T-cell (primary cell): ENCODE results near the gene SMC1B. TPM values are rescaled to one million over a fixed set of nuclear protein-coding genes. Genes with fewer than 3 reads are reported as not detected.

Experiments
- ATAC-seq, 4 experiments: fragments of 200-7000 bp in 3 of 4; fragments of 150-1000 bp in 1 of 4; cut with Tn5 transposase; replicated peaks in 1 of 4; 1 replicate in 3 of 4; 2 replicates in 1 of 4; pipeline ENCODE4 v1.10.0; 2021; ENCODE audit warnings: moderate library complexity in 3 of 4, mild to moderate bottlenecking in 2 of 4, moderate number of reproducible peaks in 1 of 4
- CTCF ChIA-PET, 2 donors: fragments of 300-600 bp; sonication (Branson Sonifier 250); formaldehyde crosslinking; loops; one replicate each; lab custom pipeline; 2022; ENCODE audit warnings: antibody characterized with exemption in 2 of 2; lab: Charles Lee
- POLR2A ChIA-PET, 2 donors: fragments of 300-600 bp; sonication (Branson Sonifier 250); formaldehyde crosslinking; loops; one replicate each; lab custom pipeline; 2022; ENCODE audit warnings: antibody characterized with exemption in 2 of 2; lab: Charles Lee
- DNase-seq, 35 experiments: peaks; one replicate each; pipeline versions ENCODE4 v3.0.0 to v3.0.0-alpha.2; 2013 to 2023
- H3K27ac ChIP-seq: one replicate; pipeline ENCODE4 v1.5.1; 2013; ENCODE audit warnings: low read length
- H3K27me3 ChIP-seq, 2 experiments: replicated peaks in 1 of 2; 1 replicate in 1 of 2; 2 replicates in 1 of 2; pipeline versions ENCODE4 v1.6.1 to v1.7.0; 2013; ENCODE audit warnings: low read length in 1 of 2, mixed read lengths in 1 of 2; ENCODE audit not compliant: control insufficient read depth in 2 of 2, insufficient read depth in 2 of 2; ENCODE audit errors: extremely low read depth in 1 of 2
- H3K36me3 ChIP-seq, 2 donors: 1 replicate in 1 of 2; 2 replicates in 1 of 2; pipeline versions ENCODE4 v1.6.1 to v1.7.0; 2013; ENCODE audit warnings: low read length in 1 of 2; ENCODE audit not compliant: control insufficient read depth in 2 of 2, insufficient read depth in 1 of 2; ENCODE audit errors: extremely low read depth in 1 of 2
- H3K4me1 ChIP-seq, 2 experiments: 1 replicate in 1 of 2; 2 replicates in 1 of 2; pipeline versions ENCODE4 v1.6.1 to v1.7.0; 2013; ENCODE audit warnings: low read length in 2 of 2, mixed read lengths in 1 of 2; ENCODE audit not compliant: insufficient read depth in 2 of 2, control insufficient read depth in 1 of 2; ENCODE audit errors: extremely low read depth in 1 of 2
- H3K4me3 ChIP-seq, 2 donors: 1 replicate in 1 of 2; 2 replicates in 1 of 2; pipeline versions ENCODE4 v1.5.1 to v1.7.0; 2013; ENCODE audit warnings: mild to moderate bottlenecking in 2 of 2, low read length in 1 of 2, moderate library complexity in 1 of 2; ENCODE audit not compliant: control insufficient read depth in 1 of 2; ENCODE audit errors: extremely low read depth in 1 of 2
- H3K9me3 ChIP-seq: 2 replicates; pipeline ENCODE4 v1.7.0; 2013
- H3K27ac Mint-ChIP-seq, 2 donors: one replicate each; pipeline ENCODE4 v1.8.0; 2020 to 2021; ENCODE audit warnings: mild to moderate bottlenecking in 2 of 2, mixed read lengths in 2 of 2
- H3K27me3 Mint-ChIP-seq, 2 donors: one replicate each; pipeline ENCODE4 v1.8.0; 2021 to 2022; ENCODE audit warnings: mixed read lengths in 2 of 2
- H3K36me3 Mint-ChIP-seq: one replicate; pipeline ENCODE4 v1.8.0; 2021; ENCODE audit warnings: mixed read lengths
- H3K4me1 Mint-ChIP-seq, 3 donors: one replicate each; pipeline ENCODE4 v1.8.0; 2020 to 2022; ENCODE audit warnings: mixed read lengths in 3 of 3, mild to moderate bottlenecking in 1 of 3
- H3K4me3 Mint-ChIP-seq, 3 donors: one replicate each; pipeline ENCODE4 v1.8.0; 2020 to 2022; ENCODE audit warnings: mild to moderate bottlenecking in 3 of 3, mixed read lengths in 3 of 3, moderate library complexity in 3 of 3
- H3K9me3 Mint-ChIP-seq, 3 donors: one replicate each; pipeline ENCODE4 v1.8.0; 2020 to 2022; ENCODE audit warnings: mixed read lengths in 3 of 3
- WGBS: methylation state at CpG from one replicate; pipeline ENCODE4 v1.1.5; 2013; ENCODE audit warnings: missing lambda C conversion rate; ENCODE audit not compliant: insufficient coverage; 5-methylcytosine and 5-hydroxymethylcytosine counted together
- total RNA-seq, 35 experiments: library from RNA in 6 of 35; stranded (reverse) in 6 of 35; fragments of 120-200 nt in 1 of 35; gene quantifications; one replicate each; pipeline versions ENCODE4 v1.2.1 to v1.2.4 and lab custom pipeline; 2013 to 2026

The SMC1B gene
- total RNA-seq, 5 donors from 2014 or later (not counting 1 experiment from before 2014, with no cell fraction given): 0.06 to 0.12 (median 0.06) TPM; not detected in 2

- no peak for ATAC-seq
- WGBS: 83% methylated on average over 6 of the region's 8 CpGs
- H3K9me3 ChIP-seq: no peaks in the 10 kb centered on the region
- H3K27me3 ChIP-seq: no peaks in the 10 kb centered on the region
- Mint-ChIP-seq H3K4me1 (peaks cover 18 to 56% (median 35%) of the 10 kb centered on the region in 3 donors), H3K27me3 (no peaks in the 10 kb centered on the region), H3K9me3 (no peaks in the 10 kb centered on the region), H3K4me3 (peak overlapping the region in 1 of 3 donors; percentile 66), H3K36me3 (peaks cover 57% of the 10 kb centered on the region), H3K27ac (peak overlapping the region in 1 of 2 donors; percentile 89)
- DNase-seq: no peak
- no peak overlapping the region for H3K27ac ChIP-seq
- H3K4me1 ChIP-seq: peaks cover 19 to 26% of the 10 kb centered on the region in 2 experiments
- ChIA-PET POLR2A (interaction anchor here (0.6 to 0.8 kb wide), 2 partner anchors 13 to 20 kb away, joined by 3 read pairs; no protein-coding TSS in a partner anchor), CTCF (no interaction called here)
- peaks cover 4 to 76% of the 10 kb centered on the region in 2 donors for H3K36me3 ChIP-seq
- H3K4me3 ChIP-seq: no peak overlapping the region
These were observed 73.1 kb downstream of the SMC1B start for GRCh38 chr22:45340323-45340722.

- peaks cover 65% of the 10 kb centered on the region for H3K36me3 Mint-ChIP-seq
- peaks cover 24 to 65% (median 42%) of the 10 kb centered on the region in 3 donors for H3K4me1 Mint-ChIP-seq
- POLR2A ChIA-PET: interaction anchor here in 1 of 2 donors (1.0 kb wide), 1 partner anchor 19 kb away, joined by 3 read pairs; no protein-coding TSS in a partner anchor
- no peaks in the 10 kb centered on the region for H3K9me3 Mint-ChIP-seq
- 80% methylated on average over 2 of the region's 7 CpGs for WGBS
- H3K4me3 Mint-ChIP-seq: no peak overlapping the region
- H3K27me3 Mint-ChIP-seq: no peaks in the 10 kb centered on the region
- Histone ChIP-seq H3K4me3 (no peak overlapping the region), H3K27me3 (no peaks in the 10 kb centered on the region), H3K27ac (no peak overlapping the region), H3K36me3 (peaks cover 4 to 82% of the 10 kb centered on the region in 2 donors), H3K4me1 (peaks cover 22 to 26% of the 10 kb centered on the region in 2 experiments), H3K9me3 (no peaks in the 10 kb centered on the region)
- CTCF ChIA-PET: no interaction called here
- peak overlapping the region in 1 of 2 donors; percentile 14 for H3K27ac Mint-ChIP-seq
- no peak for ATAC-seq
- no peak for DNase-seq
These were observed 74.6 kb downstream of the SMC1B start for GRCh38 chr22:45338795-45339194.

- H3K36me3 Mint-ChIP-seq: peaks cover 70% of the 10 kb centered on the region
- CTCF ChIA-PET: interaction anchor here in 1 of 2 donors (0.6 kb wide), 1 partner anchor 24 kb away, joined by 7 read pairs; no protein-coding TSS in a partner anchor
- peak overlapping the region in 1 of 3 donors; percentile 58 for H3K4me3 Mint-ChIP-seq
- H3K4me3 ChIP-seq: no peak overlapping the region
- ATAC-seq (no peak), DNase-seq (no peak)
- H3K27ac ChIP-seq: no peak overlapping the region
- H3K9me3 Mint-ChIP-seq: no peaks in the 10 kb centered on the region
- peaks cover 22 to 26% of the 10 kb centered on the region in 2 experiments for H3K4me1 ChIP-seq
- no peaks in the 10 kb centered on the region for H3K27me3 Mint-ChIP-seq
- peaks cover 26 to 66% (median 42%) of the 10 kb centered on the region in 3 donors for H3K4me1 Mint-ChIP-seq
- H3K9me3 ChIP-seq: no peaks in the 10 kb centered on the region
- POLR2A ChIA-PET: interaction anchor here in 1 of 2 donors (0.5 kb wide), 1 partner anchor 772 kb away, joined by 6 read pairs; no protein-coding TSS in a partner anchor
- 98% methylated on average over 7 of the region's 9 CpGs for WGBS
- H3K27ac Mint-ChIP-seq: peak overlapping the region in 1 of 2 donors; percentile 91
- H3K36me3 ChIP-seq: peaks cover 4 to 85% of the 10 kb centered on the region in 2 donors
- H3K27me3 ChIP-seq: no peaks in the 10 kb centered on the region
These were observed 75.9 kb downstream of the SMC1B start for GRCh38 chr22:45337536-45337935.

GRCh38 chr22:45336971-45337431, 76.4 kb downstream of the SMC1B start:
- Histone ChIP-seq H3K4me3 (no peak overlapping the region), H3K4me1 (peaks cover 22 to 23% of the 10 kb centered on the region in 2 experiments), H3K36me3 (peaks cover 4 to 88% of the 10 kb centered on the region in 2 donors), H3K9me3 (no peaks in the 10 kb centered on the region), H3K27ac (no peak overlapping the region), H3K27me3 (no peaks in the 10 kb centered on the region)
- peaks cover 26 to 66% (median 38%) of the 10 kb centered on the region in 3 donors for H3K4me1 Mint-ChIP-seq
- DNase-seq: peak in 23 of 35 experiments; percentile 16 to 68 (median 48)
- WGBS: 63% methylated on average over 5 of the region's 18 CpGs
- ATAC-seq: peak; percentile 26 to 65 (median 46)
- H3K9me3 Mint-ChIP-seq: no peaks in the 10 kb centered on the region
- ChIA-PET CTCF (no interaction called here), POLR2A (interaction anchor here in 1 of 2 donors (0.5 kb wide), 1 partner anchor 771 kb away, joined by 6 read pairs; no protein-coding TSS in a partner anchor)
- H3K27me3 Mint-ChIP-seq: no peaks in the 10 kb centered on the region
- H3K27ac Mint-ChIP-seq: peak overlapping the region; percentile 70 to 91
- peaks cover 75% of the 10 kb centered on the region for H3K36me3 Mint-ChIP-seq
- peak overlapping the region in 1 of 3 donors; percentile 58 for H3K4me3 Mint-ChIP-seq

- DNase-seq: no peak
- H3K27ac ChIP-seq: no peak overlapping the region
- H3K27me3 Mint-ChIP-seq: no peaks in the 10 kb centered on the region
- H3K4me1 Mint-ChIP-seq: peaks cover 22 to 57% (median 29%) of the 10 kb centered on the region in 3 donors
- no peak overlapping the region for H3K27ac Mint-ChIP-seq
- peaks cover 13 to 15% of the 10 kb centered on the region in 2 experiments for H3K4me1 ChIP-seq
- H3K36me3 ChIP-seq: peaks cover 0 to 81% of the 10 kb centered on the region in 2 donors
- 91% methylated on average over 21 of the region's 29 CpGs for WGBS
- H3K4me3 Mint-ChIP-seq: peak overlapping the region in 1 of 3 donors; percentile 58
- no peaks in the 10 kb centered on the region for H3K27me3 ChIP-seq
- POLR2A ChIA-PET: interaction anchor here in 1 of 2 donors (0.6 to 1.3 kb wide), 3 partner anchors 13 to 50 kb away, joined by 3 to 5 read pairs (median 4); no protein-coding TSS in a partner anchor
- no peaks in the 10 kb centered on the region for H3K9me3 Mint-ChIP-seq
- H3K4me3 ChIP-seq: no peak overlapping the region
- no peaks in the 10 kb centered on the region for H3K9me3 ChIP-seq
- H3K36me3 Mint-ChIP-seq: peaks cover 78% of the 10 kb centered on the region
- CTCF ChIA-PET: no interaction called here
- ATAC-seq: no peak
These were observed 77.4 kb downstream of the SMC1B start for GRCh38 chr22:45335854-45336522.
